Measurements from ENCODE around the gene PEPD.

DNA sequence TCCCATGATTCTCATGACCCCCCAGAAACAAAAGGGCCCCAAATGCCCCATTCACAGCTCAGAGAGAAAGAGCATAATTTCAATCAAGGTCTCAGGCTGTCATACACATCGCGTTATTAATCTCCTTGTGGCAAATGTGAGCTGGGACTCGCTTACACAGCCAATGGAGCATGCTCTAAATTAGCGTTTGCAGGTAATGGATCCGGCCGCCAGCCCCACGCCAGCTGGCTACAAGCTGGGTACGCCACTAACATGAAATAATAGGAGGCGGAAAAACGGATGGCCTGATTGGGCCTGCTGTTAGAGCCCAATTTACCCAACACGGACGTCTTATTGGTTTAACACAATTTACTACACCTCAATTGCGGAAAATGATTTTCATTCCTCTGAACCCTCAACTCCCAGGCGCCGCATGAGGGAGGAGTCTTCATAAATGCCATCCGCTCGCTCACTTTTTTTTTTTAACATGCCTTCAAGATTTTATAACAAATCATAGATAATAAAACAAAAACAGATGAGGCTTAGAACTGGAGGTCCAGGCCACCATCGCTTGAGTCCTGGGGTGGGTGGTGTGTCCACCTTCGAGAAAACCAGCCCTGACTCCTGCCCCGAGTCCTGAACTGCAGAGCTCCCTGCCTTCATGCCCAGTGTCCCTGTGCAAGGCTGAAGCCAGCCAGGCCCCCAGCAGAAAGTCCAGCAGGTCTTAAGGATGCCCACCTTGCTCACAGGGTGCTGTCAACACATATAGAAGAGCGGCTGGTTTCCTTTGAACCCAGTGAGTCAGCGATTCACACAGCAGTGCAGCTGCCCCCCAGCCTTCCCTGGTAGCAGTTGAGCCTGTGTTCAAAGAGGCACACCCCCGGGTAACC, 62.1 kb downstream of the PEPD start:
- TF ChIP-seq, protein P1, sequence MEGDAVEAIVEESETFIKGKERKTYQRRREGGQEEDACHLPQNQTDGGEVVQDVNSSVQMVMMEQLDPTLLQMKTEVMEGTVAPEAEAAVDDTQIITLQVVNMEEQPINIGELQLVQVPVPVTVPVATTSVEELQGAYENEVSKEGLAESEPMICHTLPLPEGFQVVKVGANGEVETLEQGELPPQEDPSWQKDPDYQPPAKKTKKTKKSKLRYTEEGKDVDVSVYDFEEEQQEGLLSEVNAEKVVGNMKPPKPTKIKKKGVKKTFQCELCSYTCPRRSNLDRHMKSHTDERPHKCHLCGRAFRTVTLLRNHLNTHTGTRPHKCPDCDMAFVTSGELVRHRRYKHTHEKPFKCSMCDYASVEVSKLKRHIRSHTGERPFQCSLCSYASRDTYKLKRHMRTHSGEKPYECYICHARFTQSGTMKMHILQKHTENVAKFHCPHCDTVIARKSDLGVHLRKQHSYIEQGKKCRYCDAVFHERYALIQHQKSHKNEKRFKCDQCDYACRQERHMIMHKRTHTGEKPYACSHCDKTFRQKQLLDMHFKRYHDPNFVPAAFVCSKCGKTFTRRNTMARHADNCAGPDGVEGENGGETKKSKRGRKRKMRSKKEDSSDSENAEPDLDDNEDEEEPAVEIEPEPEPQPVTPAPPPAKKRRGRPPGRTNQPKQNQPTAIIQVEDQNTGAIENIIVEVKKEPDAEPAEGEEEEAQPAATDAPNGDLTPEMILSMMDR (IDR thresholded peaks at IDR 0.05): no peak
- TF ChIP-seq POLR2A (IDR thresholded peaks at IDR 0.05): no peak

All from esophagus squamous epithelium (tissue), 4 donors.